HEK293 (cell line): ENCODE results near the gene LSS.

Experiments used
- ZFP69B ChIP-seq: fragments of 450-650 bp; formaldehyde crosslinking; IDR thresholded peaks from 2 replicates; pipeline ENCODE4 v1.5.1; 2016; ENCODE audit warnings: missing biosample characterization, missing genetic modification characterization
- ZNF404 ChIP-seq: fragments of 450-650 bp; formaldehyde crosslinking; IDR thresholded peaks from 2 replicates; pipeline ENCODE4 v1.5.1; 2017; ENCODE audit warnings: missing biosample characterization, missing genetic modification characterization
- ZNF549 ChIP-seq: fragments of 450-650 bp; IDR thresholded peaks from 2 replicates; pipeline ENCODE4 v1.5.1; 2018; ENCODE audit warnings: missing biosample characterization, missing genetic modification characterization, mild to moderate bottlenecking, inconsistent platforms, moderate library complexity
- ZNF623 ChIP-seq: fragments of 450-650 bp; formaldehyde crosslinking; IDR thresholded peaks from 2 replicates; pipeline ENCODE4 v1.5.1; 2016; ENCODE audit warnings: missing biosample characterization, missing genetic modification characterization
- ZNF701 ChIP-seq: fragments of 450-650 bp; formaldehyde crosslinking; IDR thresholded peaks from 2 replicates; pipeline ENCODE4 v1.5.1; 2016; ENCODE audit warnings: missing biosample characterization, missing genetic modification characterization
- ZNF843 ChIP-seq: fragments of 450-650 bp; formaldehyde crosslinking; IDR thresholded peaks from 2 replicates; pipeline ENCODE4 v1.5.1; 2016; ENCODE audit warnings: missing biosample characterization, missing genetic modification characterization
- TF ChIP-seq, protein P1 (sequence below): fragments of 450-650 bp; formaldehyde crosslinking; IDR thresholded peaks from 2 replicates; pipeline ENCODE4 v1.5.1; 2016; ENCODE audit warnings: missing biosample characterization, missing genetic modification characterization

DNA sequence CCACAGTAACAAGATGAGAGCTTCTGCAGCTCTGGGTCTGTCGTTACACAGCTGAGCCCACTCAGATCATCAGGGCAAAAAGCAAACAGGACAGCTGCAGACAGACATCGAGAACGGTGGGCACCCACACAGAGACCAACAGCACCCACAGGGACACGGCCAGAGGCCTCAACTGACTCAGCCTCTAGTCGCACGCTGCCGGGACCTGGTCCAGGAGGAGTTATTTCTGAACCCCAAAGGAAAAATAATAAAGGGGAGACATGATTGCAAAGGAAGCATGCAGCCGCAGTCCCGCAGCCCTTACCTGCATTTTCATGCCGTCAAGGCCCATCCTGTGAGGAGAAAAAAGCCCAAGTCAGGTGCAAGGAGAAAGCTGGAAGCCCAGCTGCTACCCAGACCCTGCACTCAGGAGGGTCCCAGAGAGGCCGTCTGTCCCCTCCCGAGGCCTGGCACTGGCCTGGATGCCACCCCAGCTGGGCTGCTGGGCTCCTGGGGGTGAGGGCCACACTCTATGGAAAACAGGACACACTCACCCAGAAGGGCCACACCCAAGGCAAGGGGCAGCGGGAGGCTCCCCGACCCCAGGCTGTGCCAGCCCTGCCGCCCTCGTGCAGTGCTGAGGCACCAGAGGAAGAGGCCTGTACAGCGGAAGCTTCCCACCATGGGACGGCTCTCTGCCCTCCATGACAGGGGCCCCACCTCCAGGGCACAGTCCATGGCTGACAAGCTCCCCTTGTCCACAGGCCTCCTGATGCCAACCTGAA, 15.7 kb downstream of the LSS start:
- TF ChIP-seq ZFP69B: no peak
- TF ChIP-seq, protein P1, sequence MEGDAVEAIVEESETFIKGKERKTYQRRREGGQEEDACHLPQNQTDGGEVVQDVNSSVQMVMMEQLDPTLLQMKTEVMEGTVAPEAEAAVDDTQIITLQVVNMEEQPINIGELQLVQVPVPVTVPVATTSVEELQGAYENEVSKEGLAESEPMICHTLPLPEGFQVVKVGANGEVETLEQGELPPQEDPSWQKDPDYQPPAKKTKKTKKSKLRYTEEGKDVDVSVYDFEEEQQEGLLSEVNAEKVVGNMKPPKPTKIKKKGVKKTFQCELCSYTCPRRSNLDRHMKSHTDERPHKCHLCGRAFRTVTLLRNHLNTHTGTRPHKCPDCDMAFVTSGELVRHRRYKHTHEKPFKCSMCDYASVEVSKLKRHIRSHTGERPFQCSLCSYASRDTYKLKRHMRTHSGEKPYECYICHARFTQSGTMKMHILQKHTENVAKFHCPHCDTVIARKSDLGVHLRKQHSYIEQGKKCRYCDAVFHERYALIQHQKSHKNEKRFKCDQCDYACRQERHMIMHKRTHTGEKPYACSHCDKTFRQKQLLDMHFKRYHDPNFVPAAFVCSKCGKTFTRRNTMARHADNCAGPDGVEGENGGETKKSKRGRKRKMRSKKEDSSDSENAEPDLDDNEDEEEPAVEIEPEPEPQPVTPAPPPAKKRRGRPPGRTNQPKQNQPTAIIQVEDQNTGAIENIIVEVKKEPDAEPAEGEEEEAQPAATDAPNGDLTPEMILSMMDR (tag by site-specific recombination): no peak
- TF ChIP-seq ZNF843 (tag by site-specific recombination): no peak
- TF ChIP-seq ZNF549: no peak
- no peak for TF ChIP-seq ZNF404 (tag by site-specific recombination)
- no peak for TF ChIP-seq ZNF623
- no peak for TF ChIP-seq ZNF701
